Measurements from ENCODE around the gene PRAMEF25.
"Not testable (repeated sequence)": the region's sequence is repeated elsewhere in the genome, so short reads cannot be mapped to it uniquely, and the experiment has no call there.

The PRAMEF25 gene

DNA sequence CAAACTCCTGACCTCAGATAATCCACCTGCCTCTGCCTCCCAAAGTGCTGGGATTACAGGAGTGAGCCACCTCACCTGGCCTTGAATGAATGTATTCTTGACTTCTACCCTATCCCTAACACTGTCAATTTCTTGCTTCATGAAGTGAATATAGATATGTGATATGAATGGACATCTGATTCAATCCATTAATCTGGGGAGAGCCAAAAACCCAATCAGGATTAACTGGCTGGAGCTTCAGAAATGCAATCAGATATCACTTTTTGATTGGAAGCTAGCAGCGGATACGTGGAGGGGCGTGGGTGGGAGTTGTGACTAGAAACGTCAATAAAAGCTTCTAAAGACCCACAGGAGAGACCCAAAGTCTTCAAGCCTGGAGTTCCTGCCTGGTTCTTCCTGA lies at the start of gene PRAMEF25:
PRAMEF25 (plus strand) TSS at position 301 of the 400 bp plus-strand sequence. CDS start 2,920 bp downstream, outside the sequence.
- not testable (repeated sequence) for DNase-seq (ENCODE audit: extremely low read depth, low read depth)

DNA sequence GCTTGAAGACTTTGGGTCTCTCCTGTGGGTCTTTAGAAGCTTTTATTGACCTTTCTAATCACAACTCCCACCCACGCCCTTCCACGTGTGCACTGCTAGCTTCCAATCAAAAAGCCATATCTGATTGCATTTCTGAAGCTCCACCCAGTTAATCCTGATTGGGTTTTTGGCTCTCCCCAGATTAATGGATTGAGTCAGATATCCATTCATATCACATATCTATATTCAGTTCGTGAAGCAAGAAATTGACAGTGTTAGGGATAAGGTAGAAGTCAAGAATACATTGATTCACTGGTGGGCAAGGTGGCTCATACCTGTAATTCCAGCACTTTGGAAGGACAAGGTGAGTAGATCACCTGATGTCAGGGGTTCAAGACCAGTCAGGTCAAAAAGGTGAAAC lies 14.1 kb upstream of the PRAMEF25 start, which contains the start of gene PRAMEF27:
PRAMEF27 (minus strand) TSS at position 101 of the 400 bp plus-strand sequence. CDS start 2,916 bp downstream, outside the sequence.
- H3K4me3 ChIP-seq (replicated peaks; ENCODE audit: low read depth, low read length): not testable (repeated sequence)

More for the DNA sequence above, at the start of gene PRAMEF25:
- not testable (repeated sequence) for H3K4me3 ChIP-seq (replicated peaks; ENCODE audit: low read depth, low read length)

GRCh38 chr1:13116754-13117153 lies 46.2 kb downstream of the PRAMEF25 start, which contains the start of gene HNRNPCL2:
TSS of gene HNRNPCL2 (minus strand) at chr1:13116854. CDS start at chr1:13116400, 454 bp downstream.
- DNase-seq (ENCODE audit: extremely low read depth, low read depth); H3K4me3 ChIP-seq (replicated peaks; ENCODE audit: low read depth, low read length): not testable (repeated sequence)

More for the DNA sequence above, 14.1 kb upstream of the PRAMEF25 start, which contains the start of gene PRAMEF27:
- DNase-seq (ENCODE audit: extremely low read depth, low read depth): not testable (repeated sequence)

Measured in HFF-Myc (cell line).